ENCODE results near the gene RAPGEF3.

The RAPGEF3 gene

GRCh38 chr12:47736216-47736615 lies 22.5 kb downstream of the RAPGEF3 start:
- no peak overlapping the region for H3K27ac ChIP-seq (ENCODE audit: extremely low read depth, low read depth, low read length)
- H3K36me3 ChIP-seq (ENCODE audit: control insufficient read depth in 2 of 2, insufficient read depth in 1 of 2, low read length in 2 of 2): no peaks in the 10 kb centered on the region
- no peak overlapping the region for H3K4me3 ChIP-seq (ENCODE audit: low read depth, low read length)
- POLR2A ChIA-PET: interaction anchor here (0.8 to 1.4 kb wide), 3 partner anchors 30 to 946 kb away, joined by 3 to 4 read pairs (median 3); partner anchors contain the start of genes KANSL2 and RPAP3
- TF ChIP-seq BCL11B (tag by site-specific recombination; IDR thresholded peaks at IDR 0.05; ENCODE audit: low read depth) (no peak), WT1 (tag by site-specific recombination; IDR thresholded peaks at IDR 0.05) (no peak), ZNF366 (tag by site-specific recombination; conservative IDR thresholded peaks at IDR 0.05) (no peak), ZNF704 (tag by site-specific recombination; IDR thresholded peaks at IDR 0.05) (no peak), ZNF623 (tag by site-specific recombination; IDR thresholded peaks at IDR 0.05) (no peak), ZEB2 (tag by site-specific recombination; IDR thresholded peaks at IDR 0.05) (no peak), ZNF629 (tag by site-specific recombination; IDR thresholded peaks at IDR 0.05) (no peak), ZNF114 (tag by site-specific recombination; IDR thresholded peaks at IDR 0.05) (no peak)
- TF ChIP-seq, protein P1, sequence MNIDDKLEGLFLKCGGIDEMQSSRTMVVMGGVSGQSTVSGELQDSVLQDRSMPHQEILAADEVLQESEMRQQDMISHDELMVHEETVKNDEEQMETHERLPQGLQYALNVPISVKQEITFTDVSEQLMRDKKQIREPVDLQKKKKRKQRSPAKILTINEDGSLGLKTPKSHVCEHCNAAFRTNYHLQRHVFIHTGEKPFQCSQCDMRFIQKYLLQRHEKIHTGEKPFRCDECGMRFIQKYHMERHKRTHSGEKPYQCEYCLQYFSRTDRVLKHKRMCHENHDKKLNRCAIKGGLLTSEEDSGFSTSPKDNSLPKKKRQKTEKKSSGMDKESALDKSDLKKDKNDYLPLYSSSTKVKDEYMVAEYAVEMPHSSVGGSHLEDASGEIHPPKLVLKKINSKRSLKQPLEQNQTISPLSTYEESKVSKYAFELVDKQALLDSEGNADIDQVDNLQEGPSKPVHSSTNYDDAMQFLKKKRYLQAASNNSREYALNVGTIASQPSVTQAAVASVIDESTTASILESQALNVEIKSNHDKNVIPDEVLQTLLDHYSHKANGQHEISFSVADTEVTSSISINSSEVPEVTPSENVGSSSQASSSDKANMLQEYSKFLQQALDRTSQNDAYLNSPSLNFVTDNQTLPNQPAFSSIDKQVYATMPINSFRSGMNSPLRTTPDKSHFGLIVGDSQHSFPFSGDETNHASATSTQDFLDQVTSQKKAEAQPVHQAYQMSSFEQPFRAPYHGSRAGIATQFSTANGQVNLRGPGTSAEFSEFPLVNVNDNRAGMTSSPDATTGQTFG (tag by site-specific recombination; IDR thresholded peaks at IDR 0.05; ENCODE audit: borderline replicate concordance): no peak
- no peaks in the 10 kb centered on the region for H3K4me1 ChIP-seq (ENCODE audit: control insufficient read depth, insufficient read depth, low read length)
- no peaks in the 10 kb centered on the region for H3K9me3 ChIP-seq (ENCODE audit: control insufficient read depth, insufficient read depth, low read depth, low read length)
- CTCF ChIA-PET: interaction anchor here (1.2 to 13.5 kb wide), 3 partner anchors 9 to 102 kb away, joined by 4 to 784 read pairs (median 9); partner anchors contain the start of gene SLC48A1

DNA sequence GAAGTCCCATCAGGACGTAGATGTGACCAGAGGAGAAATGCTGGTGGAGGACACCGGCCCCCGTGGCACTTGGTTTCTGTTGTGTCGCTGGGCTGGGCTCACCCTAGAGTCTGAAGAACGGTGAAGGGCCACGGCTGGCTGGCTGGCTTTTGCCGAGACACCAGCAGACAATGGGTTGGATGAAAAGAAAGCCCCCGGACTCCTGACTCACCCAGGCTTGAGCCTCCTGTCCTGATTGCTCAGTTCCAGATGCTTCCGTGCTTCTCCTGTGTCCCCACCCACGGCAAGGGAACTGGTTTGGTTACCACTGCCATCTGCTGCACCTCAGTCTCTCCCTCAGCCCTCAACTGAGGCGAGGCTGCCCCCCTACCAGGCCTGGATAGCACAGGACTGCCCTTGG lies 23.0 kb downstream of the RAPGEF3 start:
- ChIA-PET POLR2A (interaction anchor here (1.0 kb wide), 1 partner anchor 947 kb away, joined by 3 read pairs; the partner anchor contains the start of gene KANSL2), CTCF (interaction anchor here (1.2 to 13.5 kb wide), 3 partner anchors 9 to 103 kb away, joined by 4 to 784 read pairs (median 9); partner anchors contain the start of gene SLC48A1)
- TF ChIP-seq ZNF704 (tag by site-specific recombination; IDR thresholded peaks at IDR 0.05): no peak
- no peak for TF ChIP-seq ZBTB6 (tag by site-specific recombination; IDR thresholded peaks at IDR 0.05)
- no peak for TF ChIP-seq ZNF610 (tag by site-specific recombination; IDR thresholded peaks at IDR 0.05; ENCODE audit: borderline replicate concordance)
- no peak for TF ChIP-seq ZNF473 (tag by site-specific recombination; IDR thresholded peaks at IDR 0.05)
- no peak for TF ChIP-seq ZNF544 (tag by site-specific recombination; IDR thresholded peaks at IDR 0.05)
- TF ChIP-seq ZNF184 (tag by site-specific recombination; IDR thresholded peaks at IDR 0.05): no peak
- no peak for TF ChIP-seq ZFHX2 (tag by site-specific recombination; conservative IDR thresholded peaks at IDR 0.05)
- TF ChIP-seq ZNF571 (tag by site-specific recombination; IDR thresholded peaks at IDR 0.05): no peak
- no peak for TF ChIP-seq ZNF266 (tag by site-specific recombination; IDR thresholded peaks at IDR 0.05; ENCODE audit: low read depth)

More for the DNA sequence above, 23.0 kb downstream of the RAPGEF3 start:
- H3K4me1 ChIP-seq (ENCODE audit: control insufficient read depth, insufficient read depth, low read length): no peaks in the 10 kb centered on the region
- no peak overlapping the region for H3K27ac ChIP-seq (ENCODE audit: extremely low read depth, low read depth, low read length)
- no peaks in the 10 kb centered on the region for H3K36me3 ChIP-seq (ENCODE audit: control insufficient read depth in 2 of 2, insufficient read depth in 1 of 2, low read length in 2 of 2)
- H3K9me3 ChIP-seq (ENCODE audit: control insufficient read depth, insufficient read depth, low read depth, low read length): no peaks in the 10 kb centered on the region
- H3K4me3 ChIP-seq (ENCODE audit: low read depth, low read length): no peak overlapping the region
